C4-2B (cell line): ENCODE results near the gene SPIN2B.

Experiments
- ZFX ChIP-seq: fragments of 450-650 bp; IDR thresholded peaks from 2 replicates; pipeline ENCODE4 v1.6.1; 2017
- TF ChIP-seq, protein P1 (sequence below): fragments of 450-650 bp; conservative IDR thresholded peaks from 2 replicates; pipeline ENCODE4 v1.5.1; 2017; ENCODE audit warnings: mild to moderate bottlenecking

- TF ChIP-seq, protein P1, sequence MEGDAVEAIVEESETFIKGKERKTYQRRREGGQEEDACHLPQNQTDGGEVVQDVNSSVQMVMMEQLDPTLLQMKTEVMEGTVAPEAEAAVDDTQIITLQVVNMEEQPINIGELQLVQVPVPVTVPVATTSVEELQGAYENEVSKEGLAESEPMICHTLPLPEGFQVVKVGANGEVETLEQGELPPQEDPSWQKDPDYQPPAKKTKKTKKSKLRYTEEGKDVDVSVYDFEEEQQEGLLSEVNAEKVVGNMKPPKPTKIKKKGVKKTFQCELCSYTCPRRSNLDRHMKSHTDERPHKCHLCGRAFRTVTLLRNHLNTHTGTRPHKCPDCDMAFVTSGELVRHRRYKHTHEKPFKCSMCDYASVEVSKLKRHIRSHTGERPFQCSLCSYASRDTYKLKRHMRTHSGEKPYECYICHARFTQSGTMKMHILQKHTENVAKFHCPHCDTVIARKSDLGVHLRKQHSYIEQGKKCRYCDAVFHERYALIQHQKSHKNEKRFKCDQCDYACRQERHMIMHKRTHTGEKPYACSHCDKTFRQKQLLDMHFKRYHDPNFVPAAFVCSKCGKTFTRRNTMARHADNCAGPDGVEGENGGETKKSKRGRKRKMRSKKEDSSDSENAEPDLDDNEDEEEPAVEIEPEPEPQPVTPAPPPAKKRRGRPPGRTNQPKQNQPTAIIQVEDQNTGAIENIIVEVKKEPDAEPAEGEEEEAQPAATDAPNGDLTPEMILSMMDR, result no peak
- TF ChIP-seq ZFX, result no peak
These were observed 16.2 kb upstream of the SPIN2B start for GRCh38 chrX:57137501-57137900.
